ENCODE data around the gene KIF23. TPM values are rescaled to one million over a fixed set of nuclear protein-coding genes. Genes with fewer than 3 reads are reported as not detected.

KIF23 gene
- total RNA-seq, 3 donors from 2014 or later (not counting 1 experiment from before 2014, with no cell fraction given): 1.2 to 2.1 (median 1.9) TPM

Other genes starting within 250 kb of the KIF23 start
- 1 to 10 TPM in 1 of 3 donors, under 1 TPM in 2; 0.40 to 1.1 (median 0.59) TPM for gene PAQR5, start 115.4 kb upstream of the KIF23 start, total RNA-seq
- gene RPLP1, start 38.5 kb downstream of the KIF23 start, total RNA-seq: 1,000 to 10,000 TPM in 1 of 3 donors, 100 to 1,000 TPM in 2; 895 to 1,167 (median 974) TPM

Data from natural killer cell (primary cell).